ENCODE data around the gene POLR3H.

- TF ChIP-seq POLR2A (IDR thresholded peaks at IDR 0.05; ENCODE audit: low read length) (no peak), GATA1 (IDR thresholded peaks at IDR 0.05; ENCODE audit: low read depth, low read length) (no peak)
These were observed 2.0 kb downstream of the POLR3H start for GRCh38 chr22:41542224-41542623.

Data from erythroblast (primary cell).